Endothelial cell of umbilical vein (primary cell): Measurements from ENCODE around the gene CDIPT. TPM values are rescaled to one million over a fixed set of nuclear protein-coding genes. Genes with fewer than 3 reads are reported as not detected.
A peak's percentile ranks its signal among the peaks of the same experiment; 100 is the strongest.

ENCODE experiments used
- BruUV-seq: library from RNA; stranded (reverse); fragments of 400-500 nt; replicated peaks from 2 replicates; lab custom pipeline; 2021; lab: Mats Ljungman, UMichigan
- CTCF ChIA-PET: fragments of 300-600, 350-600 bp; sonication (Branson Sonifier 250); formaldehyde crosslinking; loops from one replicate; lab custom pipeline; 2021; ENCODE audit warnings: antibody characterized with exemption, inconsistent platforms; lab: Charles Lee
- POLR2A ChIA-PET: fragments of 300-600, 350-600 bp; sonication (Branson Sonifier 250); formaldehyde crosslinking; loops from one replicate; lab custom pipeline; 2021; ENCODE audit warnings: antibody characterized with exemption, inconsistent platforms; lab: Charles Lee
- DNase-seq: peaks from one replicate; pipeline ENCODE4 v3.0.0-alpha.2; 2011; ENCODE audit warnings: low read depth, low spot score
- FAIRE-seq: peaks from 2 replicates; lab custom pipeline; 2011; peaks lifted over from hg19 to GRCh38; lab: Jason Lieb, UNC
- H2AFZ ChIP-seq: 2 replicates; pipeline ENCODE4 v1.6.0; 2012; ENCODE audit warnings: low read depth, low read length, control low read depth, inconsistent platforms
- H3K27ac ChIP-seq: 2 replicates; pipeline ENCODE4 v1.5.1; 2011; ENCODE audit warnings: low read depth, mild to moderate bottlenecking, control low read depth, low read length, moderate library complexity; ENCODE audit not compliant: insufficient read depth
- H3K27me3 ChIP-seq, 2 experiments: 2 replicates each; pipeline versions ENCODE4 v1.6.0 to v1.6.1; 2011; ENCODE audit warnings: low read length in 2 of 2, mixed read lengths in 1 of 2; ENCODE audit not compliant: control insufficient read depth in 2 of 2, insufficient read depth in 2 of 2
- H3K36me3 ChIP-seq, 2 experiments: 2 replicates in 1 of 2; 3 replicates in 1 of 2; pipeline ENCODE4 v1.5.1; 2011; ENCODE audit warnings: low read length in 2 of 2, mild to moderate bottlenecking in 1 of 2, moderate library complexity in 1 of 2; ENCODE audit not compliant: control insufficient read depth in 2 of 2, insufficient read depth in 2 of 2; ENCODE audit errors: extremely low read depth in 1 of 2
- H3K4me1 ChIP-seq: 3 replicates; pipeline ENCODE4 v1.5.1; 2011; ENCODE audit warnings: mild to moderate bottlenecking, low read length; ENCODE audit not compliant: control insufficient read depth, insufficient read depth; ENCODE audit errors: extremely low read depth
- H3K4me2 ChIP-seq: 2 replicates; pipeline ENCODE4 v1.6.1; 2011; ENCODE audit warnings: low read length, control low read depth, mixed read lengths; ENCODE audit not compliant: insufficient read depth
- H3K4me3 ChIP-seq, 3 experiments: fragments of 200-600 bp in 1 of 3; sonication (generic), shearing (Covaris generic) in 1 of 3; replicated peaks in 1 of 3; 2 replicates each; pipeline ENCODE4 v1.5.1; 2011 to 2016; ENCODE audit warnings: control low read depth in 3 of 3, low read length in 3 of 3, mild to moderate bottlenecking in 2 of 3, inconsistent platforms in 1 of 3, low read depth in 1 of 3, moderate library complexity in 1 of 3; ENCODE audit not compliant: insufficient read depth in 1 of 3
- H3K79me2 ChIP-seq: 2 replicates; pipeline ENCODE4 v1.6.0; 2012; ENCODE audit warnings: low read length, inconsistent platforms; ENCODE audit not compliant: control insufficient read depth, insufficient read depth
- H3K9ac ChIP-seq: replicated peaks from 2 replicates; pipeline ENCODE3; 2011; ENCODE audit warnings: low read length, control low read depth; ENCODE audit not compliant: insufficient read depth; ENCODE audit errors: extremely low read depth
- H3K9me1 ChIP-seq: replicated peaks from 3 replicates; pipeline ENCODE4 v1.6.0; 2011; ENCODE audit warnings: mild to moderate bottlenecking, low read length; ENCODE audit not compliant: control insufficient read depth, insufficient read depth; ENCODE audit errors: extremely low read depth
- H3K9me3 ChIP-seq: replicated peaks from 2 replicates; pipeline ENCODE4 v1.5.1; 2012; ENCODE audit warnings: low read length, inconsistent platforms; ENCODE audit not compliant: control insufficient read depth, insufficient read depth
- H4K20me1 ChIP-seq: replicated peaks from 2 replicates; pipeline ENCODE3; 2011; ENCODE audit warnings: mild to moderate bottlenecking, low read length; ENCODE audit not compliant: control insufficient read depth, insufficient read depth; ENCODE audit errors: extremely low read depth
- EZH2 ChIP-seq: IDR thresholded peaks from 2 replicates; pipeline ENCODE4 v1.6.1; 2012; ENCODE audit warnings: borderline replicate concordance, low read depth, mild to moderate bottlenecking, moderate library complexity, low read length, inconsistent platforms; ENCODE audit not compliant: severe bottlenecking
- FOS ChIP-seq: IDR thresholded peaks from 2 replicates; pipeline ENCODE4 v1.6.1; 2011; ENCODE audit warnings: mild to moderate bottlenecking, low read length, moderate library complexity, borderline replicate concordance; ENCODE audit not compliant: insufficient read depth
- GATA2 ChIP-seq: IDR thresholded peaks from 2 replicates; pipeline ENCODE4 v1.7.0; 2011; ENCODE audit warnings: low read depth, mild to moderate bottlenecking, moderate library complexity, mixed read lengths, low read length; ENCODE audit not compliant: insufficient read length, insufficient read depth
- JUN ChIP-seq: IDR thresholded peaks from 2 replicates; pipeline ENCODE4 v1.6.1; 2011; ENCODE audit warnings: borderline replicate concordance, low read depth; ENCODE audit not compliant: insufficient read length, insufficient read depth
- MYC ChIP-seq: IDR thresholded peaks from one replicate; pipeline ENCODE4 v1.6.1; 2011; ENCODE audit warnings: mild to moderate bottlenecking, low read depth, low read length
- POLR2A ChIP-seq: IDR thresholded peaks from 2 replicates; pipeline ENCODE4 v1.6.1; 2012; ENCODE audit warnings: low read depth, mild to moderate bottlenecking, control low read depth, low read length
- POLR2AphosphoS5 ChIP-seq: IDR thresholded peaks from 2 replicates; pipeline ENCODE4 v1.6.1; 2012; ENCODE audit warnings: low read depth, mild to moderate bottlenecking, control low read depth, low read length, moderate library complexity; ENCODE audit not compliant: insufficient read depth
- dilution Hi-C: fragments of 300-500 bp; cut with MboI; formaldehyde crosslinking; loops from one replicate; pipeline ENCODE4 v1.15.0; 2019; ENCODE audit warnings: low sequenced_read_pairs; ENCODE audit not compliant: extremely low pct_ligation_motif_present
- intact Hi-C: fragments of 100-400 bp; cut with micrococcal nuclease; formaldehyde crosslinking; loops from one replicate; pipeline ENCODE4 v1.10.0; 2022
- polyA plus RNA-seq, 4 experiments: library from polyadenylated mRNA; depleted of rRNA in 3 of 4; stranded (reverse) in 3 of 4; unstranded in 1 of 4; fragments of >200 nt; gene quantifications; 2 replicates each; pipeline versions ENCODE4 v1.2.1 to v1.2.3, GENCODE V29; 2011 to 2012; ENCODE audit warnings: missing spikeins in 1 of 4
- total RNA-seq: library from RNA; stranded (reverse); gene quantifications from 2 replicates; pipeline ENCODE4 v1.2.3, GENCODE V29; 2021
- TF ChIP-seq, protein P1 (sequence below): IDR thresholded peaks from 2 replicates; pipeline ENCODE4 v1.6.1; 2011; ENCODE audit not compliant: insufficient read depth, insufficient read length
- TF ChIP-seq, protein P2 (sequence below), 2 donors: IDR thresholded peaks; 1 replicate in 1 of 2; 2 replicates in 1 of 2; pipeline ENCODE4 v1.5.1; 2011; ENCODE audit warnings: low read length in 2 of 2, mild to moderate bottlenecking in 2 of 2, moderate library complexity in 2 of 2, control low read depth in 1 of 2, inconsistent platforms in 1 of 2, low read depth in 1 of 2; ENCODE audit not compliant: insufficient read depth in 1 of 2; ENCODE audit errors: extremely low read depth in 1 of 2

The CDIPT gene
- total and polyA plus RNA-seq, 2 donors (not counting 3 experiments of a cell fraction or from before 2014, with no cell fraction given), result 68.7 to 161 TPM

DNA sequence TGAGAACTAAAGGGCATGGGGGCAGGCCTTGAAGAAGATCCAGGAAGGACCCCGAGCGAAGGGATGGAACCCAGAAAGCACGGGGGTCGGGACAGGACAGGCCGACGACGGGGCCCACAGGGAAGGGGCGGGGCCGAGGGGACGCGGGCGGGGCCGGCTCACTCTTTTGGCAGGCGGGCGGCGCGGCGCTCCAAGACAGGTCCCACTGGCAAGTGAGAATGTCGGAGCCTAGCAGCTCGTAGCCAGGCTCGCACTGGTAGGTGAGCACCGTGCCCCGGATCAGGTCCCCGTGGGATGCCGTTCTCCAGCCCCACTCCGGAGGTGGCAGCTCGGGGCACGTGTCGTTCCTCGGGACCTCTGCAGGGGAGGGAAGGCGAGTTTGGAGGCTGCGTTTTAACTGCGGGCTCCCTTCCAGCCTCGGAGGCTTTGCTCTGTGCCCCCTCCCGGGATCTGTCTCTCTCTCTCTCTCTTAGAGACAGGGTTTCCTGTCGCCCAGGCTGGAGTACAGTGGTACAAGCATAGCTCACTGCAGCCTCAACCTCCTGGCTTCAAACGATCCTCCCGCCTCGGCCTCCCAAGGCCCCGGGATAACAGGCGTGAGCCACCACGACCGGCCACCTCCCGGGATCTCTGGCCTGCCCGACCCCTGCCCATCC lies 13.7 kb upstream of the CDIPT start:
- no peak overlapping the region for H3K4me2 ChIP-seq
- DNase-seq (no peak), FAIRE-seq (no peak)
- dilution Hi-C loops (no loop called here), intact Hi-C loops (no loop called here)
- no peaks in the 10 kb centered on the region for H3K9me3 ChIP-seq
- ChIA-PET POLR2A (interaction anchor here (0.5 kb wide), 1 partner anchor 40 kb away, joined by 4 read pairs; no protein-coding TSS in a partner anchor), CTCF (interaction anchor here (0.9 to 2.2 kb wide), 2 partner anchors 14 to 28 kb away, joined by 3 to 9 read pairs; no protein-coding TSS in a partner anchor)
- no TSS peak for BruUV-seq
- no peak overlapping the region for H3K9ac ChIP-seq
- H3K9me1 ChIP-seq, result no peaks in the 10 kb centered on the region
- H2AFZ ChIP-seq, result peak overlapping the region; percentile 9
- peaks cover 14 to 16% of the 10 kb centered on the region in 2 experiments for H3K27me3 ChIP-seq
- no peaks in the 10 kb centered on the region for H4K20me1 ChIP-seq
- no peaks in the 10 kb centered on the region for H3K36me3 ChIP-seq
- TF ChIP-seq EZH2 (peak; percentile 81), FOS (no peak)
- no peaks in the 10 kb centered on the region for H3K4me1 ChIP-seq
- H3K79me2 ChIP-seq, result no peaks in the 10 kb centered on the region
- H3K27ac ChIP-seq, result no peak overlapping the region
- no peak overlapping the region for H3K4me3 ChIP-seq

DNA sequence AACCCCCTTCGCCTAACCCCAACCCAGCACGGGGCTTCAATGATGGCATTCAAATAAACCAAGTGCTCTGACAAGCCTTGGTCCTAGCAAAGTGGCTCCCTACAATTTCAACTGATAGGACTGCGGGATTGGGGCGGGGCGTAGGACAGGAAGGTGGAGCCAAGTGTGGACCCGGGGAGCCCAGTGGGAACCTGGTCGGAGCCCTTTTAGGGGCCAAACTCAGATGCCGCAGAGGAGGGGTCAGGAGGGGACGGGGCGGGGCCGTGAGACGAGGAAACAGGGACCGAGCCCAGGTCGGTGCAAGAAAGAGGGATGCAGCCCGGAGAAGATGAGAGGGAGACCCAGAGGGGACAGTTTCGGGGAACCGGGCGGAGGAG lies 13.2 kb upstream of the CDIPT start:
- Histone ChIP-seq H3K4me2 (no peak overlapping the region), H3K79me2 (no peaks in the 10 kb centered on the region), H2AFZ (peak overlapping the region; percentile 9), H3K9ac (no peak overlapping the region), H4K20me1 (no peaks in the 10 kb centered on the region), H3K9me1 (no peaks in the 10 kb centered on the region), H3K4me3 (no peak overlapping the region), H3K27ac (no peak overlapping the region), H3K9me3 (no peaks in the 10 kb centered on the region), H3K36me3 (no peaks in the 10 kb centered on the region), H3K27me3 (peaks cover 14 to 16% of the 10 kb centered on the region in 2 experiments), H3K4me1 (no peaks in the 10 kb centered on the region)
- no peak for TF ChIP-seq JUN
- no peak for TF ChIP-seq MYC
- no peak for TF ChIP-seq POLR2AphosphoS5
- no peak for TF ChIP-seq FOS
- TF ChIP-seq POLR2A, result no peak
- TF ChIP-seq, protein P1, sequence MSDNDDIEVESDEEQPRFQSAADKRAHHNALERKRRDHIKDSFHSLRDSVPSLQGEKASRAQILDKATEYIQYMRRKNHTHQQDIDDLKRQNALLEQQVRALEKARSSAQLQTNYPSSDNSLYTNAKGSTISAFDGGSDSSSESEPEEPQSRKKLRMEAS, result no peak
- TF ChIP-seq, protein P2, sequence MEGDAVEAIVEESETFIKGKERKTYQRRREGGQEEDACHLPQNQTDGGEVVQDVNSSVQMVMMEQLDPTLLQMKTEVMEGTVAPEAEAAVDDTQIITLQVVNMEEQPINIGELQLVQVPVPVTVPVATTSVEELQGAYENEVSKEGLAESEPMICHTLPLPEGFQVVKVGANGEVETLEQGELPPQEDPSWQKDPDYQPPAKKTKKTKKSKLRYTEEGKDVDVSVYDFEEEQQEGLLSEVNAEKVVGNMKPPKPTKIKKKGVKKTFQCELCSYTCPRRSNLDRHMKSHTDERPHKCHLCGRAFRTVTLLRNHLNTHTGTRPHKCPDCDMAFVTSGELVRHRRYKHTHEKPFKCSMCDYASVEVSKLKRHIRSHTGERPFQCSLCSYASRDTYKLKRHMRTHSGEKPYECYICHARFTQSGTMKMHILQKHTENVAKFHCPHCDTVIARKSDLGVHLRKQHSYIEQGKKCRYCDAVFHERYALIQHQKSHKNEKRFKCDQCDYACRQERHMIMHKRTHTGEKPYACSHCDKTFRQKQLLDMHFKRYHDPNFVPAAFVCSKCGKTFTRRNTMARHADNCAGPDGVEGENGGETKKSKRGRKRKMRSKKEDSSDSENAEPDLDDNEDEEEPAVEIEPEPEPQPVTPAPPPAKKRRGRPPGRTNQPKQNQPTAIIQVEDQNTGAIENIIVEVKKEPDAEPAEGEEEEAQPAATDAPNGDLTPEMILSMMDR (IDR thresholded peaks at IDR 0.05; ENCODE audit: extremely low read depth in 1 of 2, insufficient read depth in 1 of 2, low read depth in 1 of 2, low read length in 2 of 2), result no peak
- no peak for TF ChIP-seq GATA2
- TF ChIP-seq EZH2, result no peak
- POLR2A ChIA-PET, result no interaction called here
- intact Hi-C loops (no loop called here), dilution Hi-C loops (no loop called here)
- FAIRE-seq (no peak), DNase-seq (no peak)
- no TSS peak for BruUV-seq
- CTCF ChIA-PET, result interaction anchor here (1.1 to 2.2 kb wide), 2 partner anchors 28 kb away, joined by 5 to 9 read pairs; no protein-coding TSS in a partner anchor
